Psoas muscle (tissue), 8 donors: Measurements from ENCODE around the gene ESYT3. TPM values are rescaled to one million over a fixed set of nuclear protein-coding genes. Genes with fewer than 3 reads are reported as not detected.

Experiments used
- ATAC-seq, 4 donors: fragments of 200-7000 bp; cut with Tn5 transposase; one replicate each; pipeline ENCODE4 v1.9.1; 2020; ENCODE audit warnings: moderate library complexity in 3 of 4, mild to moderate bottlenecking in 2 of 4
- DNase-seq, 2 donors: peaks; one replicate each; pipeline ENCODE4 v3.0.0-alpha.2; 2020
- H3K27ac ChIP-seq: fragments of 200-600 bp; one replicate; pipeline ENCODE4 v1.8.0; 2022
- H3K27me3 ChIP-seq, 3 donors: fragments of 200-600 bp in 1 of 3; one replicate each; pipeline versions ENCODE4 v1.6.1 to v1.8.0; 2013 to 2022; ENCODE audit warnings: low read length in 2 of 3, mild to moderate bottlenecking in 2 of 3, moderate library complexity in 1 of 3; ENCODE audit not compliant: insufficient read depth in 3 of 3
- H3K36me3 ChIP-seq, 2 donors: fragments of 200-600 bp in 1 of 2; one replicate each; pipeline versions ENCODE4 v1.6.1 to v1.8.0; 2013 to 2022; ENCODE audit warnings: low read depth in 1 of 2, mild to moderate bottlenecking in 1 of 2, moderate library complexity in 1 of 2; ENCODE audit not compliant: insufficient read depth in 1 of 2
- H3K4me1 ChIP-seq: fragments of 200-600 bp; one replicate; pipeline ENCODE4 v1.8.0; 2022
- H3K4me3 ChIP-seq: fragments of 200-600 bp; one replicate; pipeline ENCODE4 v1.8.0; 2022; ENCODE audit warnings: mild to moderate bottlenecking
- H3K9me3 ChIP-seq: fragments of 200-600 bp; one replicate; pipeline ENCODE4 v1.8.0; 2022
- CTCF ChIP-seq: fragments of 200-600 bp; IDR thresholded peaks from one replicate; pipeline ENCODE4 v1.8.0; 2022; ENCODE audit warnings: antibody characterized with exemption
- WGBS, 3 donors: extraction: QIAGEN DNeasy Blood & Tissue Kit; methylation state at CpG; one replicate each; pipeline versions ENCODE4 v1.1.6 to v1.1.7; 2013; 5-methylcytosine and 5-hydroxymethylcytosine counted together
- intact Hi-C, 2 donors: fragments of 100-400 bp; cut with DNase I; formaldehyde crosslinking; loops; one replicate each; pipeline versions ENCODE4 v1.11.0 to v1.14.2; 2022
- polyA plus RNA-seq, 3 donors: library from polyadenylated mRNA; stranded (reverse); fragments of 200-250 nt; gene quantifications; one replicate each; pipeline ENCODE4 v1.2.3, GENCODE V29; 2013
- total RNA-seq, 4 donors: library from RNA; stranded (reverse); fragmentation: NEBNext Ultra II Directional in 2 of 4; extraction: Animal tissue kit (Norgen Biotek cat#: 25700) in 2 of 4; gene quantifications; one replicate each; pipeline versions ENCODE4 v1.2.1 to v1.2.4, GENCODE V29; 2021 to 2023
- donor health status: healthy with polysubstance abuse.
- donor health status: DM: no; HTN: no; CAD: no; lungs with moderate emphysema.
- donor health status: Bipolar disorder and iron deficiency.
- donor health status: healthy.
- donor health status: DM: yes; HTN: yes; CAD: no.
- donor health status: DM: no; HTN: no; CAD: no.
- donor health status: DM: no; HTN: no; CAD: no.
- donor health status: DM: yes; HTN: yes; CAD: no.

Gene ESYT3
- total and polyA plus RNA-seq, 7 donors: 0.35 to 4.5 (median 2.0) TPM

DNA sequence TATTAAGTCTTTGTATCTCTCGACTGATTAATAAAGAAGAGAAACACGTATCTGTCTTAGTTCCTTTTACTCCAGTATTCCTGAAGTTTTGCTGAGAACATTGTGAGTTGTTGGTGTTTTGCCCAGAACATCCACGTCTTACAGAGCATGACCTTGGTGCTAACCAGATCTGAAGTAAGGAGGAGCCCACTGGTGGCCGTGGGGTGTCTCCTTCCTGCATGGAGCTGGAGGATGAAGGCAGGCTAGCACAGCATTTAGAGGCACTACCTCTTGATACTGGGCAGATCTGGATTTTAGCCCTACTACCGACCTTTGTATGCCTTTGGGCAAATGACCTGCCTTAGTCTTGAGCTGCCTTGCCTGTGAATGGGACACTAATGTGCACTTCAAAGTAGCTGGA, 28.9 kb upstream of the ESYT3 start:
- 80 to 93% (median 85%) methylated on average over 5 of the region's 5 CpGs for WGBS, 3 donors
- intact Hi-C loops: no loop called here
- TF ChIP-seq CTCF: no peak

DNA sequence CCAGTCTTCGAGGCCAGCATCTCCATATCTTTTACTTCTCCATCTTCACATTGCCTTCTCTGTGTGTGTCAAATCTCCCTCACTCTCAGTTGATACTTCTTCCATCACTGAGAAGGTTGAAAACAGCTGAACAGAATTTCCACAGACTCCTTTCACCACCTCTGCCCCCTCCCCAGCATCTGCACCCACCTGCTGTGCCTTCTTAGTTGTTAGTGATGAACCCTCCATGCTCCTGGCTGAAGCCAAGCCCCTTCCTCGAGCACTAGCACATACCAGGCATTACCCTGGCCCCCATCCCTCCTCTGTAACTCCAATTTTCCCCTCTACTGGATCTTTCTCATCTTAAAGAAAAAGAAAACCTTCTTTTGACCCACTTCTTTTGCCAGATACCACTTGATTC, 27.8 kb upstream of the ESYT3 start:
- Histone ChIP-seq H3K36me3 (peaks cover 0 to 45% of the 10 kb centered on the region in 2 donors), H3K27ac (no peak overlapping the region), H3K4me3 (no peak overlapping the region), H3K4me1 (no peaks in the 10 kb centered on the region), H3K27me3 (no peaks in the 10 kb centered on the region), H3K9me3 (no peaks in the 10 kb centered on the region)
- intact Hi-C loops: no loop called here
- ATAC-seq (no peak), DNase-seq (no peak)
- no peak for TF ChIP-seq CTCF
- WGBS, 3 donors: 59 to 80% (median 70%) methylated on average over 2 of the region's 2 CpGs

More for the DNA sequence above, 28.9 kb upstream of the ESYT3 start:
- H3K36me3 ChIP-seq: peaks cover 0 to 56% of the 10 kb centered on the region in 2 donors
- H3K4me1 ChIP-seq: no peaks in the 10 kb centered on the region
- H3K9me3 ChIP-seq: no peaks in the 10 kb centered on the region
- DNase-seq: no peak
- H3K4me3 ChIP-seq: no peak overlapping the region
- H3K27ac ChIP-seq: no peak overlapping the region
- no peak for ATAC-seq
- H3K27me3 ChIP-seq: no peaks in the 10 kb centered on the region

DNA sequence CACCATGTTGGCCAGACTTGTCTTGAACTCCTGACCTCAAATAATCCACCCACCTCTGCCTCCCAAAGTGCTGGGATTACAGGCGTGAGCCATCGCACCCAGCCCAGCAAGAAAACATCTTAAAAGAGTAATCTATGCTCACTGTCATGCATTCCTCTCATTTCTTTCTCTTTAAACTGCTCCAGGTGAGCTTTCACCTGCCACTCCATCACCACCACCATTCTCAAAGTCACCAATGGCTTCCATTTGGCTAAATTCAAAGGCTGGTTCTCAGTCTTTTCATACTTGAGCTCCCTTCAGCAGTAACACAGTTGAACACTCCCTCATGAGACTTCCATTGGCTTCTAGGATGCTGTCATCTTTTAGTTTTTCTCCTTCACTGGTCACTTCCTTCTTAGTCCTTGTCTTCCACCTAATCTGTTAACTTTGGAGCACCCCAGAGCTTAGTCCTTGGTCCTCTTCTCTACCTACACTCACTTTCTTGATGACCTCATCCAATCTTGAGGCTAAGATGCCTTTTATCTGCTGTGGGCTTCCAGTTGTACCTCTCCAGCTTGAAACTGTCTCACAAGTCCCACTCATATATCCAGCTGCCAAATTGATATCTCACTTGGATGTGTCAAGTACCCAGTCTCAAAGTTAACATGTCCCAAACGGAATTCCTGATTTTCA, 27.0 kb upstream of the ESYT3 start:
- no peaks in the 10 kb centered on the region for H3K9me3 ChIP-seq
- 86 to 92% (median 90%) methylated on average over 3 of the region's 3 CpGs for WGBS, 3 donors
- DNase-seq: no peak
- no peak overlapping the region for H3K4me3 ChIP-seq
- ATAC-seq: no peak
- H3K27ac ChIP-seq: no peak overlapping the region
- TF ChIP-seq CTCF: no peak
- H3K36me3 ChIP-seq: peaks cover 0 to 37% of the 10 kb centered on the region in 2 donors
- intact Hi-C loops: no loop called here
- H3K4me1 ChIP-seq: no peaks in the 10 kb centered on the region
- H3K27me3 ChIP-seq: no peaks in the 10 kb centered on the region

DNA sequence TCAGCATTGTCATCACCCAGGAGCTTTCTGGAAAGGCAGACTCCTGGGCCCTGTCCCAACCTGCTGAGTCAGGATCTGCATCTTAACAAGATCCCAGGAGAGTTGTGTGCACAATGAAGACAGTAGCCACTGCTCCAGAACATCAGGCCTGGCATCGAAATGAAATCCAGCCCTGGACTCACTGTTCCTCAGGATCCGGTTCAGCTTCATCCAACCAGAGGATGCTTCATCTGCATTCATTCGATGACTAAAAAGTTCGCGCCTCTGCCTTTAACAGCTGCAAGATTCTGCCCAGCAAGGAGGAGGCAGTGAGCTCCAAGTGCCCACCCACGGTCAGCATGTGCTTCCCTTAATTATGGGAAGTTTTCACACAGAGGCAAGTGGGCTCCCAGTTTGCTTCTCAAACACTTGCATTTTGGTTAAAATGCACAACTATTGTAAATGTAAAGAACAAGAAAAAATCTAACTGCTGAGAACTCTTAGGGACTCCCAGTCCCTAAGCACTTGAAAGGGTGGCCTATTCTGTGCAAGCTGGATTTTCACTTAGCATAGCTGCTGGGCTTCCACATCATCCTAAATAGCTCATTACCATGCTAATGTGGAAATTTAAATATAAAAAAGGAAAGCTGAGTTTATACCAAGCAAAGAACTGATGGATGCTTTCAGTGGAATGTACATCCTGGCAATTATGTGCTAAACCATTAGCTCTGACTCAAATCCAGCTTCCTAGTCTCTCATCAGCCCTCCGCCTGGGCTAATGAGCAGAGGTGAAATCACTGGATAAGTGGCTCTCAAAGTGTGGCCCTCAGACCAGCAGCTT, 25.5 kb upstream of the ESYT3 start:
- Histone ChIP-seq H3K27ac (no peak overlapping the region), H3K4me1 (peaks cover 3% of the 10 kb centered on the region), H3K9me3 (no peaks in the 10 kb centered on the region), H3K4me3 (no peak overlapping the region), H3K27me3 (no peaks in the 10 kb centered on the region), H3K36me3 (peaks cover 0 to 21% of the 10 kb centered on the region in 2 donors)
- no peak for TF ChIP-seq CTCF
- WGBS, 3 donors: 30 to 36% (median 32%) methylated on average over 7 of the region's 7 CpGs
- DNase-seq (no peak), ATAC-seq (peak; percentile 20 to 71 (median 44))
- intact Hi-C loops: no loop called here
